K562 (cell line): ENCODE data around the gene KCNH2. TPM values are rescaled to one million over a fixed set of nuclear protein-coding genes. Genes with fewer than 3 reads are reported as not detected.

Experiments used
- BDP1 ChIP-seq: IDR thresholded peaks from 3 replicates; pipeline ENCODE4 v1.6.1; 2011; ENCODE audit not compliant: insufficient read length, insufficient read depth
- BRD4 ChIP-seq: fragments of 200-600 bp; sonication (generic); IDR thresholded peaks from 2 replicates; pipeline ENCODE4 v1.6.1; 2017; ENCODE audit warnings: inconsistent platforms
- CBX8 ChIP-seq: fragments of 200-600 bp; sonication (generic); IDR thresholded peaks from 2 replicates; pipeline ENCODE4 v1.6.1; 2012; ENCODE audit warnings: borderline replicate concordance, mixed run types, low read depth, mild to moderate bottlenecking, moderate library complexity, mixed read lengths, low read length, control low read depth, inconsistent platforms; ENCODE audit not compliant: poor library complexity, severe bottlenecking; ENCODE audit errors: extremely low read depth
- CEBPG ChIP-seq, 3 experiments: fragments of 200-800 bp in 1 of 3; sonication (Bioruptor generic) in 1 of 3; sonication (generic) in 1 of 3; formaldehyde crosslinking in 1 of 3; IDR thresholded peaks in 2 of 3; conservative IDR thresholded peaks in 1 of 3; 2 replicates each; pipeline versions ENCODE4 v1.6.1 to v1.8.0; 2016 to 2022; ENCODE audit warnings: missing compliant biosample characterization in 2 of 3, missing genetic modification characterization in 2 of 3, mild to moderate bottlenecking in 1 of 3, missing genetic modification reagents in 1 of 3
- ETV5 ChIP-seq: sonication (generic); formaldehyde crosslinking; IDR thresholded peaks from 2 replicates; pipeline ENCODE4 v1.4.0; 2020; ENCODE audit warnings: low read depth, mild to moderate bottlenecking, missing genetic modification reagents
- IRF2 ChIP-seq: sonication (generic); formaldehyde crosslinking; IDR thresholded peaks from 2 replicates; pipeline ENCODE4 v1.8.1; 2022; ENCODE audit warnings: mild to moderate bottlenecking, missing genetic modification reagents
- KAT7 ChIP-seq: sonication (generic); formaldehyde crosslinking; IDR thresholded peaks from 2 replicates; pipeline ENCODE4 v1.8.0; 2022; ENCODE audit warnings: missing genetic modification reagents, mild to moderate bottlenecking, borderline replicate concordance
- MAFK ChIP-seq: IDR thresholded peaks from 2 replicates; pipeline ENCODE4 v1.6.1; 2011; ENCODE audit warnings: low read length, improper control_type of control experiment
- MYNN ChIP-seq, 2 experiments: sonication (generic); formaldehyde crosslinking in 1 of 2; IDR thresholded peaks; 2 replicates each; pipeline versions ENCODE4 v1.5.0 to v1.6.1; 2016 to 2020; ENCODE audit warnings: antibody characterized with exemption in 1 of 2, missing genetic modification reagents in 1 of 2
- RBBP5 ChIP-seq: fragments of 200-600 bp; sonication (generic); IDR thresholded peaks from 2 replicates; pipeline ENCODE4 v1.6.1; 2012; ENCODE audit warnings: borderline replicate concordance, mild to moderate bottlenecking, low read length, control low read depth, inconsistent platforms; ENCODE audit not compliant: insufficient read depth, poor library complexity, severe bottlenecking
- RBM34 ChIP-seq: fragments of 200-400 bp; formaldehyde crosslinking; IDR thresholded peaks from 2 replicates; pipeline ENCODE4 v1.6.1; 2018; ENCODE audit warnings: low read length, borderline replicate concordance; ENCODE audit not compliant: insufficient read depth
- RFX1 ChIP-seq: fragments of 450-650 bp; IDR thresholded peaks from 2 replicates; pipeline ENCODE4 v1.6.1; 2016; ENCODE audit warnings: mild to moderate bottlenecking, moderate library complexity
- TAF1 ChIP-seq: IDR thresholded peaks from 2 replicates; pipeline ENCODE4 v1.6.1; 2011; ENCODE audit warnings: mild to moderate bottlenecking, low read length, moderate library complexity; ENCODE audit not compliant: insufficient read depth, control insufficient read depth, severe bottlenecking; ENCODE audit errors: extremely low read depth
- TARDBP ChIP-seq: fragments of 450-650 bp; IDR thresholded peaks from 2 replicates; pipeline ENCODE4 v1.6.1; 2016
- ZFPM2 ChIP-seq: fragments of 250-450 bp; sonication (Bioruptor Pico); IDR thresholded peaks from 2 replicates; pipeline ENCODE4 v1.5.1; 2022; ENCODE audit warnings: mild to moderate bottlenecking
- ZNF354B ChIP-seq: fragments of 250-450 bp; sonication (Bioruptor Pico); IDR thresholded peaks from 2 replicates; pipeline ENCODE4 v1.4.0; 2020
- polyA plus RNA-seq, 8 experiments: library from polyadenylated mRNA; depleted of rRNA in 4 of 8; stranded (reverse) in 5 of 8; unstranded in 3 of 8; fragments of >200 nt; fragmentation: Nextera tagmentation in 2 of 8; fragmentation: Illumina TruSeq in 1 of 8; extraction: Ambion mirVana in 2 of 8; extraction: Trizol in 1 of 8; gene quantifications; 2 replicates each; pipeline versions ENCODE4 v1.2.1 to v1.2.3, GENCODE V29; 2011 to 2014; ENCODE audit warnings: inconsistent platforms in 1 of 8, missing spikeins in 1 of 8
- total RNA-seq, 7 experiments: library from RNA; depleted of rRNA in 6 of 7; stranded (reverse); fragments of >200 nt in 6 of 7; fragmentation: Illumina TruSeq in 2 of 7; extraction: Trizol in 2 of 7; gene quantifications; 2 replicates each; pipeline versions ENCODE4 v1.2.1 to v1.2.3, GENCODE V29; 2011 to 2021; ENCODE audit warnings: low replicate concordance in 1 of 7
- TF ChIP-seq, protein P1 (sequence below): IDR thresholded peaks from 2 replicates; pipeline ENCODE4 v1.6.1; 2011; ENCODE audit not compliant: insufficient read length; ENCODE audit errors: extremely low read depth
- TF ChIP-seq, protein P2 (sequence below): fragments of 250-450 bp; sonication (Bioruptor Pico); IDR thresholded peaks from 2 replicates; pipeline ENCODE4 v1.8.0; 2022; ENCODE audit warnings: moderate library complexity, mild to moderate bottlenecking, inconsistent platforms
- TF ChIP-seq, protein P3 (sequence below): sonication (generic); formaldehyde crosslinking; IDR thresholded peaks from 2 replicates; pipeline ENCODE4 v1.8.0; 2023; ENCODE audit warnings: missing genetic modification reagents, mild to moderate bottlenecking, borderline replicate concordance

KCNH2 gene
- total and polyA plus RNA-seq, 9 of the 15 experiments (the other 6 are each of a cell fraction or from before 2014, with no cell fraction given): 18.1 to 368 (median 218) TPM

DNA sequence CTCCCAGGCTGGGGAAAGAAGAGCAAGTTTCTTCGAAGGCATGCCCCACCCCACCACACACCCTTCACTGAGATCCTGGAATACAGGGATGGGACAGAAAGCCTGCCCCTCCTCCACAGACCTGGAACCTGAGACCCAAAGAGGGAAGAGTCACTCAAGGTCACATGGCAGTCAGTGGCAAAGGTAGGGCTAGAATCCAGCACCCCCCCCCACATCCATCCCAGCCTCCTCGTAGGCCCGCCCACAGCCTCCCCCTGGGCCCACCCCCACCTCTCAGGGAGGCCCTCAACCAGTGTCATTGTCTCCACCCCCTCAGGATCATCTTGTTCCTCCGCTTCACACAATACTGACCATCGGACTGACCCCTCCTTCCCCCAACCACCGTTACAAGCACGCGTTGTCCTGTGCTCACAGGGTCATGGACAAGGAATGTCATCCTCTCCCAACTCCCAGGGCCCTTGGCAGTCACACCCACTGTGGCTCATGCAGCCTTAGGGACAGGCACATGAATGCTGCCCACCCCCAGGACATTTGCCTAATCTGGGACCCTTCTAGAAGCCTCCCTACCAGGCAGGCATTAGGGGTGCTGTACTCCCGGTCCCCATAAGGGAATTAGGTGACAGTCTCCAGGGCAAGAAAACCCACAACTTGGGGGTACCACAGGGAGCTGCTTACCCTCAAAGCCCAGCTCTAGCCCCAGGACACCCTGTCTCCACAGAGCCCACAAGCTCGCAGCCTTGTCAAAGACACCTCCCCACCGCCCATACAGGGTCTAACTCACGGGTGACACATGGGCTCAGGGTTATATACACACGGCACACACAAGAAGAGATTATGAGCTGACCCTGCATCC, 1.4 kb downstream of the KCNH2 start (continued):
- TF ChIP-seq, protein P1, sequence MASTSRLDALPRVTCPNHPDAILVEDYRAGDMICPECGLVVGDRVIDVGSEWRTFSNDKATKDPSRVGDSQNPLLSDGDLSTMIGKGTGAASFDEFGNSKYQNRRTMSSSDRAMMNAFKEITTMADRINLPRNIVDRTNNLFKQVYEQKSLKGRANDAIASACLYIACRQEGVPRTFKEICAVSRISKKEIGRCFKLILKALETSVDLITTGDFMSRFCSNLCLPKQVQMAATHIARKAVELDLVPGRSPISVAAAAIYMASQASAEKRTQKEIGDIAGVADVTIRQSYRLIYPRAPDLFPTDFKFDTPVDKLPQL: no peak
- no peak for TF ChIP-seq CBX8
- no peak for TF ChIP-seq TAF1
- no peak for TF ChIP-seq MAFK
- no peak for TF ChIP-seq BDP1
- TF ChIP-seq, protein P2, sequence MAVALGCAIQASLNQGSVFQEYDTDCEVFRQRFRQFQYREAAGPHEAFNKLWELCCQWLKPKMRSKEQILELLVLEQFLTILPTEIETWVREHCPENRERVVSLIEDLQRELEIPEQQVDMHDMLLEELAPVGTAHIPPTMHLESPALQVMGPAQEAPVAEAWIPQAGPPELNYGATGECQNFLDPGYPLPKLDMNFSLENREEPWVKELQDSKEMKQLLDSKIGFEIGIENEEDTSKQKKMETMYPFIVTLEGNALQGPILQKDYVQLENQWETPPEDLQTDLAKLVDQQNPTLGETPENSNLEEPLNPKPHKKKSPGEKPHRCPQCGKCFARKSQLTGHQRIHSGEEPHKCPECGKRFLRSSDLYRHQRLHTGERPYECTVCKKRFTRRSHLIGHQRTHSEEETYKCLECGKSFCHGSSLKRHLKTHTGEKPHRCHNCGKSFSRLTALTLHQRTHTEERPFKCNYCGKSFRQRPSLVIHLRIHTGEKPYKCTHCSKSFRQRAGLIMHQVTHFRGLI (CRISPR knock-in tag): no peak
- no peak for TF ChIP-seq ZFPM2 (CRISPR knock-in tag)
- no peak for TF ChIP-seq TARDBP
- TF ChIP-seq RBM34: no peak
- no peak for TF ChIP-seq ZNF354B (CRISPR knock-in tag)
- no peak for TF ChIP-seq MYNN (IDR thresholded peaks at IDR 0.05)
- no peak for TF ChIP-seq MYNN (CRISPR knock-in tag; IDR thresholded peaks at IDR 0.05)
- no peak for TF ChIP-seq IRF2 (CRISPR knock-in tag)
- TF ChIP-seq ETV5 (CRISPR knock-in tag): no peak; the same call in 1 of the 2 replicates
- TF ChIP-seq CEBPG (CRISPR knock-in tag; IDR thresholded peaks at IDR 0.05): no peak; the same call in 1 of the 2 replicates
- no peak for TF ChIP-seq CEBPG (tag; conservative IDR thresholded peaks at IDR 0.05 in 1 of 2, IDR thresholded peaks at IDR 0.05 in 1 of 2)
- TF ChIP-seq, protein P3, sequence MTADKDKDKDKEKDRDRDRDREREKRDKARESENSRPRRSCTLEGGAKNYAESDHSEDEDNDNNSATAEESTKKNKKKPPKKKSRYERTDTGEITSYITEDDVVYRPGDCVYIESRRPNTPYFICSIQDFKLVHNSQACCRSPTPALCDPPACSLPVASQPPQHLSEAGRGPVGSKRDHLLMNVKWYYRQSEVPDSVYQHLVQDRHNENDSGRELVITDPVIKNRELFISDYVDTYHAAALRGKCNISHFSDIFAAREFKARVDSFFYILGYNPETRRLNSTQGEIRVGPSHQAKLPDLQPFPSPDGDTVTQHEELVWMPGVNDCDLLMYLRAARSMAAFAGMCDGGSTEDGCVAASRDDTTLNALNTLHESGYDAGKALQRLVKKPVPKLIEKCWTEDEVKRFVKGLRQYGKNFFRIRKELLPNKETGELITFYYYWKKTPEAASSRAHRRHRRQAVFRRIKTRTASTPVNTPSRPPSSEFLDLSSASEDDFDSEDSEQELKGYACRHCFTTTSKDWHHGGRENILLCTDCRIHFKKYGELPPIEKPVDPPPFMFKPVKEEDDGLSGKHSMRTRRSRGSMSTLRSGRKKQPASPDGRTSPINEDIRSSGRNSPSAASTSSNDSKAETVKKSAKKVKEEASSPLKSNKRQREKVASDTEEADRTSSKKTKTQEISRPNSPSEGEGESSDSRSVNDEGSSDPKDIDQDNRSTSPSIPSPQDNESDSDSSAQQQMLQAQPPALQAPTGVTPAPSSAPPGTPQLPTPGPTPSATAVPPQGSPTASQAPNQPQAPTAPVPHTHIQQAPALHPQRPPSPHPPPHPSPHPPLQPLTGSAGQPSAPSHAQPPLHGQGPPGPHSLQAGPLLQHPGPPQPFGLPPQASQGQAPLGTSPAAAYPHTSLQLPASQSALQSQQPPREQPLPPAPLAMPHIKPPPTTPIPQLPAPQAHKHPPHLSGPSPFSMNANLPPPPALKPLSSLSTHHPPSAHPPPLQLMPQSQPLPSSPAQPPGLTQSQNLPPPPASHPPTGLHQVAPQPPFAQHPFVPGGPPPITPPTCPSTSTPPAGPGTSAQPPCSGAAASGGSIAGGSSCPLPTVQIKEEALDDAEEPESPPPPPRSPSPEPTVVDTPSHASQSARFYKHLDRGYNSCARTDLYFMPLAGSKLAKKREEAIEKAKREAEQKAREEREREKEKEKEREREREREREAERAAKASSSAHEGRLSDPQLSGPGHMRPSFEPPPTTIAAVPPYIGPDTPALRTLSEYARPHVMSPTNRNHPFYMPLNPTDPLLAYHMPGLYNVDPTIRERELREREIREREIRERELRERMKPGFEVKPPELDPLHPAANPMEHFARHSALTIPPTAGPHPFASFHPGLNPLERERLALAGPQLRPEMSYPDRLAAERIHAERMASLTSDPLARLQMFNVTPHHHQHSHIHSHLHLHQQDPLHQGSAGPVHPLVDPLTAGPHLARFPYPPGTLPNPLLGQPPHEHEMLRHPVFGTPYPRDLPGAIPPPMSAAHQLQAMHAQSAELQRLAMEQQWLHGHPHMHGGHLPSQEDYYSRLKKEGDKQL: no peak
- no peak for TF ChIP-seq BRD4
- no peak for TF ChIP-seq RBBP5
- TF ChIP-seq RFX1: no peak
- no peak for TF ChIP-seq KAT7
